HG02970 (cell line): Measurements from ENCODE around the gene ALX1.

ENCODE experiments used
- ATAC-seq: cut with Tn5 transposase; IDR thresholded peaks from one replicate; pipeline ENCODE4 v1.9.1; 2021; ENCODE audit warnings: mild to moderate bottlenecking, moderate library complexity, moderate number of reproducible peaks; ENCODE audit not compliant: unreplicated experiment, low FRiP score

Gene ALX1

DNA sequence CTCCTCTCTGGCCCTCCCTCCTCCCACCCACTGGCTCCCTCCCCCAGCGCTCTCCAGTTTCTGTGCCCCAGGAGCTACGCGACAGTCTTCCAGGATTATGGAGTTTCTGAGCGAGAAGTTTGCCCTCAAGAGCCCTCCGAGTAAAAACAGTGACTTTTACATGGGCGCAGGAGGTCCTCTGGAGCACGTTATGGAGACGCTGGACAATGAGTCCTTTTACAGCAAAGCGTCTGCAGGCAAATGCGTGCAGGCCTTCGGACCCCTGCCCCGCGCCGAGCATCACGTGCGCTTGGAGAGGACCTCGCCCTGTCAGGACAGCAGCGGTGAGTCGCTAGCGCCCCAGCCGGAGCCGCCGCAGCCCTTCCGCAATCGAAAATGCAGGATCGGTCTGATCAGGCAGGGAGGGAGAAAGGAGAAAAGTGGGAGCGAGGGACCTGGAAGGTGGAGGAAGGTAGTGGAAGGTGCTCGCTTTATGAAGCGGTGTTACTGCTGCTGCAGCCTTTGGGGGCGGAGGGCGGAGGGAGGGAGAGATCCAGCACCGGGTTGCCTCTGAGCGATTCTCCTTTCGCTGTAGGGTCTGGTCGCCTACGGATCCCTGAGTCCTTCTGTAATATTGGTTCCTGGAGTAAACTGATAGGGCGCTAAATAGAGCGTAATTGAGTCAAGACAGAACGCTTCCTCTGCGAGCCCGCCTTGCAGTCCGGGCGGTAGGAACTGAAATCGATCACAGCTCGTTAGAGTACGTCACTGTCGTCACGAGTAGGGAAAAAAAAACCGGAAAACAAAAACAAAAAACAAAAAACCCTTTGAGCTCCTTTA is at the start of gene ALX1:
Gene ALX1 (plus strand): TSS at position 56 of the 819 bp plus-strand sequence. CDS start 42 bp downstream, at position 98.
- no peak for ATAC-seq

- ATAC-seq = no peak
Measured at GRCh38 chr12:85237327-85237726, 42.7 kb upstream of the ALX1 start.

DNA sequence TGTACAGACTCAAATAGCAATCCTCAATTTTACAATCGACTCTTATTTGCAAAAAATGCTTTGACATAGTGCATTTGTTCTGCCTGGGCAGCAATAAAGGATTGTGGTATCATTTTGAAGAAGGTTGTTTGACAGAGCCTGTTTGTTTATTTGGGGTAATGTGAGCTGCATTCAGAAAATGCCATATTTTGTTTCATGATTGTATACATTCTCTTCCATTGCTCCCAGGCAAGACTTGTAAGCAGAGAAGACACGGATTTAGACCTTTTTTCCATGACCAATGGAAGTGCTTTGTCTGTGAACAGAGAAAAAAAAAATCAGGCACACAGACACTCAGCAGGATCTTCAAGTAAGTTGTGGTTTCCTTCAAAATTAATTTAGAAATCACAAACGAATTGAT is 35.5 kb upstream of the ALX1 start:
- ATAC-seq = no peak

GRCh38 chr12:85253853-85254252 is 26.2 kb upstream of the ALX1 start:
- no peak for ATAC-seq

DNA sequence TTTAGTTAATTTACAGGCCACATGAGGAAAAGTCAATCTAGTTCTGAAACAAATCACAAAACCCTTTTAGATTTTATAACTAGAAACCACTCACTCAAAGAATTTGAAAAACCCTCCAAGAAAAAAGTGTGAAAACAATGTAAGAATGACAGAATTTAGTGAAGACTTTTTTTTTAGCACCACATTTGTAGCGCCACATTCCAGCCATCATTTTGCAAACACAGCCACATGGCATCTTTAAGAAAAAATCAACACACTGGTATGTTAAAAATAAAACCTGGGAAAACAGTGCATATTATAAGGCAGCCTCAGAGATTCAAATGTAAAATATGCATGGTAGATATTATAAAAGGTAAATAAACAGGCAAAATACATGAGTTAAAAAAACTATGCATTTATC is 22.3 kb upstream of the ALX1 start:
- no peak for ATAC-seq

DNA sequence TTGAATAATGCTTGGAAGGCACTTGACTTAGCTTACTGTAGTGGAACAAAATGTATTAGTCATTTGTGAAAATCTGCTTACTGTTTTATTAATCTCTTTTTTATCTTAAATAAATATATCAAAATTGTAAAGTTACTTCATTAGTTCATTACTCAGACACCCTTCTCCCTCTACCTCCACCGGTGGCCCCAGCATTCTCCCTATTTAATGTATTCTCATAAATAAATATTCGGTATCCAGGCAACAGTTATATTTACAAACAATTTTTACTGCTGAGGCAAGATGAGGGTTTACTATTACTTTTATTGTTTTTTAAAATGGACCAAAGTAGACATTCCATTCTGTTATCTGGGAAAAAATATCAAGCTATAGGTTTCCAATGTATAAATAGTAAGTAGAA is 19.6 kb upstream of the ALX1 start:
- no peak for ATAC-seq

DNA sequence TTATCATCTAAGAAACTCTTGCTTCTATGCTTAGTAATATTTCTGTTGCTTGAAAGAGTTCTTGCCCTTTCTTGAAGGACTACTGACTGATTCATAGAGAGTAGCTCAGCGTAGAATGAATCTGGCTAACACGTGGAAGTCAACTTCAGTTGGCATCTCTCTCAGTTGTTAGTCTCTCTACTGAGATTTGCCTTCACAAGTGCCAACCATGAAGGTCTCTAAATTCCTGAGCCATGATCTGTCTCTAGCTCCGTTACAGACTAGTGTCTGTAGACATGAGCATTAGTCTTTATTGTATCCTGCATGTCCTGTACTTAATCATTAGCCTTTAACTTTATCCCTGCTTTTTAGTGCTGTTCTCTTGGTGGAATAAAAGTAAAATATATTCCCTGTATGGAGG is 19.1 kb upstream of the ALX1 start:
- no peak for ATAC-seq

- ATAC-seq = no peak
Measured at GRCh38 chr12:85266356-85266755, 13.7 kb upstream of the ALX1 start.

DNA sequence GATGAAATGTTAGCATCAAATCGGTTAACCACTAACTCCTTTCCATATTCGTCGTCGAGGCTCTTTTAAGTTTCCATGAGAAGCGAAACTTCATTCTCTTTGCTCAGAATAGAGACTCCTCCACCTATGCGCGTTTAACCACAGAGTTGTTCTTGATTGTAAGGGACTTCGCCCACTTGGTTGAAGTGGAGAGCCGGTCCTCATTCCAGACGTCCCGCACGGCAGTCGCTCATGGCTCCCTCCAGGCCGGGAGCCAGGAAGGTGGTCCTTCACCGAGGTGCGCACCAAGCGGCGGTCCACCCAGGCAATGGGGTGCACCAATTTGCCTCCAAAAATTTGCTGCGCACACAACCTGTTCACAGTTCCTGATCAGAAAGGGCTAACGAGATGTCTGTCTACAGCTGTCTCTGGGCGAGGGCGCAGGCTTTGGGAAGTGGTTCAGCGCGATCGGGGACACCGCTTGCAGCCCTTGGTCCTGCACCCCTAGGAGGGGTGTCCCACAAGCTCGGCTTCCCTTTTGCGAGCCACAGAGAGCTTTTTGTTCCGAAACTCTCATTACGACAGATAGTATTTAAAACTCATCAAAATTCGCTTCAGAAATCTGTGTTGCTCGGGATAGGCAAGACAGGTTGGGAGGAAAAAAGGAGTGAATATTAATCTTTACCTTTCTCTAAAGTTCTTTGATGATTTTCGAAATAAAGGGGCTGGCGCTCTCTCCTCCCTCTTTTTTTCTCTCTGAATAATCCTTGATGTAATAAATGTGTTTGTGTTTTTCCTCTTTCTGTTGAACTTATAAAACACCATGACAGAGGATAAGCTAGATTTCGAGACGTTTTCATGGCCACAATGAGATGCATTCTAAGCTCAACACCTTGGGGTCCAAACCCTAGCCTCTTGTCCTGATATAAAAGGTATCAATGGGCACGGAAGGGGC is 6.4 kb upstream of the ALX1 start:
- ATAC-seq = no peak

- no peak for ATAC-seq
Measured at GRCh38 chr12:85274315-85274651, 5.7 kb upstream of the ALX1 start.

GRCh38 chr12:85275374-85275773 is 4.6 kb upstream of the ALX1 start:
- no peak for ATAC-seq

DNA sequence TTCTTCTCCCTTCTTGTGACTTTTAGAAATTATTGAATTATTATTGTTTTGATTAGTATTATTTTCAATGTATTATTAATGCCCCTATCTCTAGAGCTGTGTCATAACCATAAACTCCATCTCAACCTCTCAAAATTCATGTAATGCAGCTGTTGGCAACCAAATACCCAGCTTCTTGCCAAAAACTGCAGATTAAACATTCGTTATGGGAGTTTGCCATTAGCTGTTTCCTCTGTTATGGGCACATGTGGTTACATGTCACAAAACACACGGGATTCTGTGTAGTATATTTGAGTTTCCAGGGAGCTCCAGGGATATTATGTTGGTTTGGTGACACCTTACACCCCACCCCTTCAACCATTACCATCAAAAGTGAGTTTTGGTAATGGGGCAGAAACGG is 2.8 kb upstream of the ALX1 start:
- ATAC-seq = no peak

DNA sequence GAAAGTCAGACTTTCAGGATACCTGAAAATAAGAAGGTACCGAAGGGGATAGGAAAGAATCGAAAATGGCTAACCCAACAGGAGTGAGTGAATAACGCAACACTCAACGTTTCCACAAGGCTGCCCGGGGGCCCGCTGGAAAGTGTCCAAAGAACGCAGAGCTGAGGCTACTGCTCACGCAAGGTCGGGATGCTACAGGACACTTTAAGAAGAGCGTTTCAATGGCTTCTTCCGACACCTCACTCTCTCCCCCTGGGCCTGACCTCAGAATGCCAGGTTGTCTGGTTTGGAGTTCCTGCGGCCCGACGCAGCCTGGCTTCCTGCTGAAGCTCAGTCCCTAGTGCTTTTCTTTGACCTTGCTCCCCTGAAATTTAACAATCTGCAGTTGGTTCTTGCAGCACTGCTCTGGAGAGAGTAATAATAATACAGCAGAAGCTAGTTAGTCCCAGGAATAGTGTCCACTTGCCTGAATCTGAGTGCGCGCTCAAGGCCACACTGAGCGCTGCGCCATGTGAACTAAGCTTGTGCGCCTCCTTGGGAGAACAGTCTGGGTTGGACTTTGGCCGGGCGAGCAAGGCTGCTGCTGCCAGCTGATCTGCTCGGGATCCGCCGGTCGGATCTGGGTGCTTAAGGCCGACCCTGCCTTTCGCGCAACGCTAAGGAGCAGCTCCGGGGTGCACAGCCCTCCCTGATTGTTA is 2.0 kb upstream of the ALX1 start:
- ATAC-seq = no peak

DNA sequence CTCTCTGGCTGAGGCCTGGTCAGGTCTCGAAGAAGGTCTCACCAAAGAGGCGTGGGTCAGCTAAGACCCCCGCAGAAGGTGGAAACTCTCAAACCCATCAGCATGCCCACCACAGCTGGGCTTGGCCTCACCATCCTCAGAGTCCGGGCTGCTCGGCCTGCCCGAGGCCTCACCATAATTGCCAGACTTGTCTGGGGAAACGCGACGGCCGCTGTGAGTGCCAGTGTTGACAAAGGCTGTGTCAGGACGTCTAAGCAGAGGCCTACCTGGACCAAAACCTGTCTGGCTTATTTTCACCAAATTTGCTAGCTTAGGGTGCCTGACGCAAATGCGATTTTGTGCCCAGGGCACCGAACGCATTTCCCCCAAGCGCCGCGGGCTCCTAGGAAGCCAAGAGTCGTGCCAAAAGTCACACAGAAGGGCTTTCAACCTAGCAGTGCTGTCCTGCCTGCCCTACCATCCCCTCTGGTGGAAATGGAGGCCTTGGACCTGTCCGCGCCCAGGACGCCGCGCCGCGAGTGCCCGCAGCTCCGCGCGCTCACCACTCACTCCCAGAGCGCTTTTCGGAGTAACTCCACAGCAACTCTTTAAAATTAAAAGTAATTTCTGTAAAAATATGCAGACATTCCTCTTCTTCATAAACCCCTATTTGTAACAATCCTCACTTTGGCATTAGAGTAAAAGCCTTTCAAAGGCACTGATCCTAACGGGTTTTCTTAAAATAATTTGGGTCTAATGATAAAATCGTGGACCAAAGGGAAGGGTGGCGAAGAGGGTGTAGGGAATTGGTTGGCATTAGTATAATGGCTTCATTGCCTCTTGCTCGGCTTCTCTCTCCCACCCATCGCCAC is 1.2 kb upstream of the ALX1 start:
- no peak for ATAC-seq

DNA sequence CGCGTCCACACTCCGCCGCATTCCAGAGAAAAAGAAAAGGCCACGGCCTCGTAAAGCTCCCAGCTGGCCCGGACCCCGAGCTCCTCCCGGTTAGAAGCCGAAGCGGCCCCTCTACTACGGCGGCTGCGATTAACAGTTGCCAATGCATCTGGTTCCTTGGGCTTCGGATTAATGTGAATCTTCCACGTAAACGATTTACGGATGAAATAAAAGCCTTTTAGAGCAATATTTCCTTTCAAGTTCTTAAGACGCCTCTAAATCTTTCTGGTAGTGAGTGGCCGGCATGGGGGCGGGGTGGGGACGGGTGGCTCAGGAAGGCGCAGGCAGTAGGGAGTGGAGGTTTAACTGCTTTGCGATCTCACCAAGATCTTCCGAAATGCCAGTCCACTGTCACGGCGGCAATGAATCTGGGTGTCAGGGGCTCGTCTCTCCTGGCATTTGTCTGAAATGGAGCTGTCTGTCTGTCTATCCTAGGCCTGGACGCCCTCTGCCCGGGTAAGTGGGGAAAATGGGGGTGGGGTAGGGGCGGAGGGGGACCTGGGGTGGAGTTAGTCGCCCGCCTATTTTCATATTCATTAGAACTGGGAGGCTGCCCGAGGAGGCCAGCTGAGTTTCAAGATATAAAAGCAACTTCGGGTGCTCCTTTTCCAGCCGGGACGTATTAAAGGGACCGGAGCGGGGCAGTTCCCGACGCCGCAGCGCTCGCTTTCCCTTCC is 413 bp upstream of the ALX1 start:
- ATAC-seq = no peak

DNA sequence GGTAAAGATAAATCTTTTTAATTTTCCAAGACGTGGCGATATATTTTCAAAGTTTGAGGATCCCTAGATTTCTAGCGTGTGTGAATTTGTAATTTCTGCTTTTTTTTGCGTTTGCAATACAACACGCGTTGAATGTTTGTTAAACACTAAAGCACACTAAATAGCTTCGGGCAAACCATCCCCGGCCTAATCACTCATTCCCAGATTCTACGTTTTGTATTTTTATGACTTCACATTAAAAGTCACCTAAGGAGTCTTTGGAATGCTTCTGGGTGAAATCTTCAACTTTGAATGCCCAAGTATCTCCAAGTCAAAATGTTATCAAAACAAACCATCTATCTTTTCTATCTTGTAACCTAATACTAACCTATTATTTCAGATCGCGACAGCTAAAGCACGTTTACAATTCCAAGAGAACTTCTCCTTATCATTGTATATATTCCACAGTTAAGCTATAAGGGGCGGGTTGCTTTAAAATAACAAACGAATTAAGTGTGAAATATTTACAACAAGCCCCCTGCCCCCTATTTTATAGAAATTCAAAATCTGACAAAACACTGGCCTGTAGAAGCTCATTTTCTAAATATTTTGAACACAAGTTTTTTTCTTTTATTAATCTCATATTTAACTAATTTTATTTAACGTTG is 1.1 kb downstream of the ALX1 start:
- ATAC-seq = no peak

DNA sequence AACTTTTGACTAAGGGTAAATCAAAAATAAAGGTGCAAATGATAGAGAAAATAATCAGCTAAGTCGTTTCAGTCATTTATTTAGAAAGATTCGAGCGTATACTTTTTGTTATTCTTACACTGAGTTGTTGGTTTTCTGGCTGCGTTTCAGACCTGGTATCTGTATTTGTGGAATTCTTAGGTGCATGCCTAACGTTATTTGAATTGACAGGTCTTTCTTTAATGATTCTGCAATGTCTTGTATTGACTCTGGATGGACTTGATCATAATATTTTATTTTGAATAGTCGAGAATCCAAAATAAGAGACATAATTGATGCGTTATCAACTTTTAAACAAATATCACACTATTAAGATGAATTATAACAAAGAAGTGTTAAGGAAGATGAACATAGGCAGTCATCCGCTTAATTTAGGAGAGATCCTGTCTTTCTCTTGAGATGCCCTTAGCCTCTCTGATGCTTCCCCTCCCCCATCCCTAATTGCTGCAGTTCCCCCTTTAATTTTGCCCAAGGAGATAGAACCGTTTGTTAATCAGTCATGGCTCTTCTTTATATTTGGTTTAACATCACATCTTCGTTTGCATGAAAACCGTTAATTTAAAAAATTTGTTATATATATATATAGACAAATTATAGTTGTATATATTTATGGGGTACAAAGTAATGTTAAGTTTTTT is 1.8 kb downstream of the ALX1 start:
- ATAC-seq = no peak

DNA sequence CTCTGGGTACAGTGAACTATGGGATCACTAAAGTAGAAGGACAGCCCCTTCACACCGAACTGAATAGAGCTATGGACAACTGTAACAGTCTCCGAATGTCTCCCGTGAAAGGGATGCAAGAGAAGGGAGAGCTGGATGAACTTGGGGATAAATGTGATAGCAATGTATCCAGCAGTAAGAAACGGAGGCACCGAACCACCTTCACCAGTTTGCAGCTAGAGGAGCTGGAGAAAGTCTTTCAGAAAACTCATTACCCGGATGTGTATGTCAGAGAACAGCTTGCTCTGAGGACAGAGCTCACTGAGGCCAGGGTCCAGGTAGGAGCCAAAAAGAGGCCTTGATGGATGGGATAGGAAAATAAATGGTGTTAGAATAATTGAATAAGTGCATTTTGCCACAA is 3.5 kb downstream of the ALX1 start:
- ATAC-seq = no peak

DNA sequence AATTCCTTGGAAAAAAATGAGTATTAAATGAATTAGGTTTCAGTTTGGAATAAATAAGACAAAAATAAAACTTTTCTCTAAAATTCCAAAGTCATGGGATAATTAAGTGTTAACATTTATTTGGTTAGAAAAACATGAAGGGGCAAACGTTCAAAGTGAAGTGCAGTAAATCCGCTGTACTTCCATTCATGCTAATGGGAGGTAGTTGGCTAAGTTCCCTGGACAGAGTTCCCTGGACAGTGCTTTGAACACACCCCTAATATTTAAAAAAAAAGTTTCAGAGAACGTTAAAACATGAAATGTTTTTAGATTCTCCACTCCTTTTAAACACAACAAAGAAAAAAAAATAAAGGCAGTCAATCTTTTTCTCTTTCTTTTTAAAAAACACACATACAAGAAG is 16.3 kb downstream of the ALX1 start:
- no peak for ATAC-seq
